Measurements from ENCODE around the gene PHF3. TPM values are rescaled to one million over a fixed set of nuclear protein-coding genes. Genes with fewer than 3 reads are reported as not detected.

PHF3 gene
- total RNA-seq, 1 experiment from 2014 or later, result 56.4 TPM

DNA sequence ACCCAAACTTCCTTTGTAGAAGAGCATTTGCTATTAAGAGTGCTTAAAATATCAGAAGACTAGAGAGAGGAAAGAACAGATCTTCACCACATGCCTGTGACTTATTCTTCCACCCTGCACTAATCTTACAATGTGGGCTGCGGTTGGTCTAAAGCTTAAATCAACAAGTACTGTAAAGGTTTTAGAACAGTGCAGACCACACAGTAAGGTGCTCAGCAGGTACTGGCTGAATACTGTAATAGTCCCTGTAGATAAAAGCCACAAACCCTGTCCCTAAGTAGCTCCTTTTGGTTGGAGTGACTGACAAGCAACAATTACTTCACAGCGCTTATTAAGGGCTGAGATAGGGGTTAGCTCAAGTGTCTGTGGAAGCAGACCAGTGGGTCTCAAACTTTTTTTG, 972 bp upstream of the PHF3 start:
- no peaks in the 10 kb centered on the region for H3K9me3 Mint-ChIP-seq
- ChIA-PET POLR2A (interaction anchor here (0.6 to 1.7 kb wide), 2 partner anchors 9 to 16 kb away, joined by 4 to 5 read pairs; no protein-coding TSS in a partner anchor), CTCF (interaction anchor here (1.7 to 2.2 kb wide), 2 partner anchors 36 to 282 kb away, joined by 5 to 15 read pairs; no protein-coding TSS in a partner anchor)
- peak overlapping the region; percentile 83 for H3K4me3 Mint-ChIP-seq
- H3K36me3 Mint-ChIP-seq, result no peaks in the 10 kb centered on the region
- TF ChIP-seq, protein P1, sequence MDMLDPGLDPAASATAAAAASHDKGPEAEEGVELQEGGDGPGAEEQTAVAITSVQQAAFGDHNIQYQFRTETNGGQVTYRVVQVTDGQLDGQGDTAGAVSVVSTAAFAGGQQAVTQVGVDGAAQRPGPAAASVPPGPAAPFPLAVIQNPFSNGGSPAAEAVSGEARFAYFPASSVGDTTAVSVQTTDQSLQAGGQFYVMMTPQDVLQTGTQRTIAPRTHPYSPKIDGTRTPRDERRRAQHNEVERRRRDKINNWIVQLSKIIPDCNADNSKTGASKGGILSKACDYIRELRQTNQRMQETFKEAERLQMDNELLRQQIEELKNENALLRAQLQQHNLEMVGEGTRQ (CRISPR knock-in tag; IDR thresholded peaks at IDR 0.05), result no peak
- TF ChIP-seq, protein P2, sequence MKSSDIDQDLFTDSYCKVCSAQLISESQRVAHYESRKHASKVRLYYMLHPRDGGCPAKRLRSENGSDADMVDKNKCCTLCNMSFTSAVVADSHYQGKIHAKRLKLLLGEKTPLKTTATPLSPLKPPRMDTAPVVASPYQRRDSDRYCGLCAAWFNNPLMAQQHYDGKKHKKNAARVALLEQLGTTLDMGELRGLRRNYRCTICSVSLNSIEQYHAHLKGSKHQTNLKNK (CRISPR knock-in tag; IDR thresholded peaks at IDR 0.05), result no peak
- TF ChIP-seq GRHL2 (CRISPR knock-in tag; IDR thresholded peaks at IDR 0.05; ENCODE audit: insufficient replicate concordance, severe bottlenecking), result no peak
- H3K27me3 Mint-ChIP-seq (ENCODE audit: low read depth), result peaks cover 51% of the 10 kb centered on the region
- DNase-seq (ENCODE audit: low spot score) (no peak), ATAC-seq (no peak; the same call in 1 of the 2 replicates)
- no peak overlapping the region for H3K27ac Mint-ChIP-seq
- peaks cover 33% of the 10 kb centered on the region for H3K4me1 Mint-ChIP-seq

DNA sequence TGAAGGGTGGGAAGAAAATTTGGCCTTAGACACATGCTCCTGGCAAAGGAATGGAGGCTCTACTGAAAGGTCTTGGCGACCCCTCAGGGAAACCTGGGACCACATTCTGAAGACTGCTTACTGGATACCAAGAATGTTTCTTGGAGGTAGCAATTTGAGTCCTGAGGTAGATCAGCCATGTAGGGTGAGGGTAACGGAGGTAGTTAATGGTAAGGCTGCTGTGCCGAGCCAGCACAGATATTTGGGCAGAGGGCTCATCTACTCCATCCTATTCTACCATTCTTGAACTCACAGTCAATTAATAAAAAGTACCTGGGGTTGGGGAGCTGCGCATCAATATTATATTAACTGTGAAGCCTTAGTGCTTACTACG, 401 bp upstream of the PHF3 start:
- ATAC-seq (peak; percentile 17), DNase-seq (ENCODE audit: low spot score) (no peak)
- ChIA-PET POLR2A (interaction anchor here (0.6 to 1.7 kb wide), 4 partner anchors 9 to 159 kb away, joined by 3 to 14 read pairs (median 4); no protein-coding TSS in a partner anchor), CTCF (interaction anchor here (0.6 to 2.2 kb wide), 6 partner anchors 37 to 283 kb away, joined by 3 to 15 read pairs (median 4); no protein-coding TSS in a partner anchor)
- no peaks in the 10 kb centered on the region for H3K36me3 Mint-ChIP-seq
- peak overlapping the region; percentile 83 for H3K4me3 Mint-ChIP-seq
- H3K4me1 Mint-ChIP-seq, result peaks cover 38% of the 10 kb centered on the region
- no peaks in the 10 kb centered on the region for H3K9me3 Mint-ChIP-seq
- peak overlapping the region; percentile 97 for H3K27ac Mint-ChIP-seq
- H3K27me3 Mint-ChIP-seq (ENCODE audit: low read depth), result peaks cover 45% of the 10 kb centered on the region
- TF ChIP-seq, protein P3, sequence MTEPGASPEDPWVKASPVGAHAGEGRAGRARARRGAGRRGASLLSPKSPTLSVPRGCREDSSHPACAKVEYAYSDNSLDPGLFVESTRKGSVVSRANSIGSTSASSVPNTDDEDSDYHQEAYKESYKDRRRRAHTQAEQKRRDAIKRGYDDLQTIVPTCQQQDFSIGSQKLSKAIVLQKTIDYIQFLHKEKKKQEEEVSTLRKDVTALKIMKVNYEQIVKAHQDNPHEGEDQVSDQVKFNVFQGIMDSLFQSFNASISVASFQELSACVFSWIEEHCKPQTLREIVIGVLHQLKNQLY (CRISPR knock-in tag; IDR thresholded peaks at IDR 0.05), result no peak
- TF ChIP-seq, protein P4, sequence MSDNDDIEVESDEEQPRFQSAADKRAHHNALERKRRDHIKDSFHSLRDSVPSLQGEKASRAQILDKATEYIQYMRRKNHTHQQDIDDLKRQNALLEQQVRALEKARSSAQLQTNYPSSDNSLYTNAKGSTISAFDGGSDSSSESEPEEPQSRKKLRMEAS (CRISPR knock-in tag; IDR thresholded peaks at IDR 0.05), result no peak
- TF ChIP-seq ZNF317 (CRISPR knock-in tag; IDR thresholded peaks at IDR 0.05; ENCODE audit: borderline replicate concordance, low read depth) (no peak), TEAD1 (CRISPR knock-in tag; IDR thresholded peaks at IDR 0.05) (no peak), SOX15 (CRISPR knock-in tag; IDR thresholded peaks at IDR 0.05) (no peak), FOXK1 (CRISPR knock-in tag; IDR thresholded peaks at IDR 0.05) (no peak), NR3C1 (CRISPR knock-in tag; conservative IDR thresholded peaks at IDR 0.05; ENCODE audit: low read depth) (no peak), ZNF138 (CRISPR knock-in tag; conservative IDR thresholded peaks at IDR 0.05) (no peak), GTF2I (CRISPR knock-in tag; conservative IDR thresholded peaks at IDR 0.05) (no peak), NFYB (CRISPR knock-in tag; conservative IDR thresholded peaks at IDR 0.05; ENCODE audit: low read depth) (no peak), CBFB (CRISPR knock-in tag; IDR thresholded peaks at IDR 0.05; ENCODE audit: low read depth) (no peak)
- TF ChIP-seq, protein P5, sequence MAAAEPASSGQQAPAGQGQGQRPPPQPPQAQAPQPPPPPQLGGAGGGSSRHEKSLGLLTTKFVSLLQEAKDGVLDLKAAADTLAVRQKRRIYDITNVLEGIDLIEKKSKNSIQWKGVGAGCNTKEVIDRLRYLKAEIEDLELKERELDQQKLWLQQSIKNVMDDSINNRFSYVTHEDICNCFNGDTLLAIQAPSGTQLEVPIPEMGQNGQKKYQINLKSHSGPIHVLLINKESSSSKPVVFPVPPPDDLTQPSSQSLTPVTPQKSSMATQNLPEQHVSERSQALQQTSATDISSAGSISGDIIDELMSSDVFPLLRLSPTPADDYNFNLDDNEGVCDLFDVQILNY (CRISPR knock-in tag; IDR thresholded peaks at IDR 0.05), result no peak
- TF ChIP-seq, protein P6, sequence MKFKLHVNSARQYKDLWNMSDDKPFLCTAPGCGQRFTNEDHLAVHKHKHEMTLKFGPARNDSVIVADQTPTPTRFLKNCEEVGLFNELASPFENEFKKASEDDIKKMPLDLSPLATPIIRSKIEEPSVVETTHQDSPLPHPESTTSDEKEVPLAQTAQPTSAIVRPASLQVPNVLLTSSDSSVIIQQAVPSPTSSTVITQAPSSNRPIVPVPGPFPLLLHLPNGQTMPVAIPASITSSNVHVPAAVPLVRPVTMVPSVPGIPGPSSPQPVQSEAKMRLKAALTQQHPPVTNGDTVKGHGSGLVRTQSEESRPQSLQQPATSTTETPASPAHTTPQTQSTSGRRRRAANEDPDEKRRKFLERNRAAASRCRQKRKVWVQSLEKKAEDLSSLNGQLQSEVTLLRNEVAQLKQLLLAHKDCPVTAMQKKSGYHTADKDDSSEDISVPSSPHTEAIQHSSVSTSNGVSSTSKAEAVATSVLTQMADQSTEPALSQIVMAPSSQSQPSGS (CRISPR knock-in tag; IDR thresholded peaks at IDR 0.05; ENCODE audit: borderline replicate concordance, low read depth), result no peak
- TF ChIP-seq, protein P7, sequence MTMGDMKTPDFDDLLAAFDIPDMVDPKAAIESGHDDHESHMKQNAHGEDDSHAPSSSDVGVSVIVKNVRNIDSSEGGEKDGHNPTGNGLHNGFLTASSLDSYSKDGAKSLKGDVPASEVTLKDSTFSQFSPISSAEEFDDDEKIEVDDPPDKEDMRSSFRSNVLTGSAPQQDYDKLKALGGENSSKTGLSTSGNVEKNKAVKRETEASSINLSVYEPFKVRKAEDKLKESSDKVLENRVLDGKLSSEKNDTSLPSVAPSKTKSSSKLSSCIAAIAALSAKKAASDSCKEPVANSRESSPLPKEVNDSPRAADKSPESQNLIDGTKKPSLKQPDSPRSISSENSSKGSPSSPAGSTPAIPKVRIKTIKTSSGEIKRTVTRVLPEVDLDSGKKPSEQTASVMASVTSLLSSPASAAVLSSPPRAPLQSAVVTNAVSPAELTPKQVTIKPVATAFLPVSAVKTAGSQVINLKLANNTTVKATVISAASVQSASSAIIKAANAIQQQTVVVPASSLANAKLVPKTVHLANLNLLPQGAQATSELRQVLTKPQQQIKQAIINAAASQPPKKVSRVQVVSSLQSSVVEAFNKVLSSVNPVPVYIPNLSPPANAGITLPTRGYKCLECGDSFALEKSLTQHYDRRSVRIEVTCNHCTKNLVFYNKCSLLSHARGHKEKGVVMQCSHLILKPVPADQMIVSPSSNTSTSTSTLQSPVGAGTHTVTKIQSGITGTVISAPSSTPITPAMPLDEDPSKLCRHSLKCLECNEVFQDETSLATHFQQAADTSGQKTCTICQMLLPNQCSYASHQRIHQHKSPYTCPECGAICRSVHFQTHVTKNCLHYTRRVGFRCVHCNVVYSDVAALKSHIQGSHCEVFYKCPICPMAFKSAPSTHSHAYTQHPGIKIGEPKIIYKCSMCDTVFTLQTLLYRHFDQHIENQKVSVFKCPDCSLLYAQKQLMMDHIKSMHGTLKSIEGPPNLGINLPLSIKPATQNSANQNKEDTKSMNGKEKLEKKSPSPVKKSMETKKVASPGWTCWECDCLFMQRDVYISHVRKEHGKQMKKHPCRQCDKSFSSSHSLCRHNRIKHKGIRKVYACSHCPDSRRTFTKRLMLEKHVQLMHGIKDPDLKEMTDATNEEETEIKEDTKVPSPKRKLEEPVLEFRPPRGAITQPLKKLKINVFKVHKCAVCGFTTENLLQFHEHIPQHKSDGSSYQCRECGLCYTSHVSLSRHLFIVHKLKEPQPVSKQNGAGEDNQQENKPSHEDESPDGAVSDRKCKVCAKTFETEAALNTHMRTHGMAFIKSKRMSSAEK (CRISPR knock-in tag; IDR thresholded peaks at IDR 0.05; ENCODE audit: borderline replicate concordance), result no peak
- TF ChIP-seq, protein P8, sequence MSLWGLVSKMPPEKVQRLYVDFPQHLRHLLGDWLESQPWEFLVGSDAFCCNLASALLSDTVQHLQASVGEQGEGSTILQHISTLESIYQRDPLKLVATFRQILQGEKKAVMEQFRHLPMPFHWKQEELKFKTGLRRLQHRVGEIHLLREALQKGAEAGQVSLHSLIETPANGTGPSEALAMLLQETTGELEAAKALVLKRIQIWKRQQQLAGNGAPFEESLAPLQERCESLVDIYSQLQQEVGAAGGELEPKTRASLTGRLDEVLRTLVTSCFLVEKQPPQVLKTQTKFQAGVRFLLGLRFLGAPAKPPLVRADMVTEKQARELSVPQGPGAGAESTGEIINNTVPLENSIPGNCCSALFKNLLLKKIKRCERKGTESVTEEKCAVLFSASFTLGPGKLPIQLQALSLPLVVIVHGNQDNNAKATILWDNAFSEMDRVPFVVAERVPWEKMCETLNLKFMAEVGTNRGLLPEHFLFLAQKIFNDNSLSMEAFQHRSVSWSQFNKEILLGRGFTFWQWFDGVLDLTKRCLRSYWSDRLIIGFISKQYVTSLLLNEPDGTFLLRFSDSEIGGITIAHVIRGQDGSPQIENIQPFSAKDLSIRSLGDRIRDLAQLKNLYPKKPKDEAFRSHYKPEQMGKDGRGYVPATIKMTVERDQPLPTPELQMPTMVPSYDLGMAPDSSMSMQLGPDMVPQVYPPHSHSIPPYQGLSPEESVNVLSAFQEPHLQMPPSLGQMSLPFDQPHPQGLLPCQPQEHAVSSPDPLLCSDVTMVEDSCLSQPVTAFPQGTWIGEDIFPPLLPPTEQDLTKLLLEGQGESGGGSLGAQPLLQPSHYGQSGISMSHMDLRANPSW (CRISPR knock-in tag; conservative IDR thresholded peaks at IDR 0.05; ENCODE audit: low read depth), result no peak
